Adrenal gland (tissue), 5 donors: ENCODE results near the gene RUNX1.

Experiments
- POLR2A ChIP-seq, 2 donors: fragments of 450-650 bp; IDR thresholded peaks; one replicate each; pipeline ENCODE4 v1.6.1; 2017; ENCODE audit warnings: antibody characterized with exemption in 2 of 2, mild to moderate bottlenecking in 2 of 2, moderate library complexity in 1 of 2
- TF ChIP-seq, protein P1 (sequence below), 6 experiments: fragments of 450-650 bp in 4 of 6; fragments of 200-600 bp in 2 of 6; sonication (generic) in 1 of 6; IDR thresholded peaks; 1 replicate in 5 of 6; 2 replicates in 1 of 6; pipeline versions ENCODE4 v1.5.1 to v1.8.0; 2016 to 2021; ENCODE audit warnings: antibody characterized with exemption in 6 of 6, mild to moderate bottlenecking in 2 of 6, moderate library complexity in 1 of 6
- donor health status: DM: no; HTN: no; CAD: no.

DNA sequence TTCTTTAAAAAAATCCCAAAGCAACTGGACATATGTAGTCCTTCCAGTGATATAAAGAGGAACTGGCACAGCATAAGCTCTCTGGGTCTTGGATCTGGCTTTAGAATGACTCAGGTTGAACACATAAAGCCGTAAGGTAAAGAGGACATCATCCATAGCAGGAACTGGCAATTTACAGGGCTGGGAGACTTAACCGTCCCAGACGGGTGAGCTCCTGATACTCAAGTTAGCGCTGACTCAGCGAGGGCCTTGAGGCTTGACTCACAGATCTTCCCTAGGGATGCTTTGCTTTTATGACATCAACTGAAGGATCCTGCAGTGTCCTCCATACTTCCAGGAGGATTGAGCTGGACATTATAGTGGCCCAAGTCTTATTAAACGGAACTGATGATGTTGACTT lies 226.2 kb downstream of the RUNX1 start:
- TF ChIP-seq, protein P1, sequence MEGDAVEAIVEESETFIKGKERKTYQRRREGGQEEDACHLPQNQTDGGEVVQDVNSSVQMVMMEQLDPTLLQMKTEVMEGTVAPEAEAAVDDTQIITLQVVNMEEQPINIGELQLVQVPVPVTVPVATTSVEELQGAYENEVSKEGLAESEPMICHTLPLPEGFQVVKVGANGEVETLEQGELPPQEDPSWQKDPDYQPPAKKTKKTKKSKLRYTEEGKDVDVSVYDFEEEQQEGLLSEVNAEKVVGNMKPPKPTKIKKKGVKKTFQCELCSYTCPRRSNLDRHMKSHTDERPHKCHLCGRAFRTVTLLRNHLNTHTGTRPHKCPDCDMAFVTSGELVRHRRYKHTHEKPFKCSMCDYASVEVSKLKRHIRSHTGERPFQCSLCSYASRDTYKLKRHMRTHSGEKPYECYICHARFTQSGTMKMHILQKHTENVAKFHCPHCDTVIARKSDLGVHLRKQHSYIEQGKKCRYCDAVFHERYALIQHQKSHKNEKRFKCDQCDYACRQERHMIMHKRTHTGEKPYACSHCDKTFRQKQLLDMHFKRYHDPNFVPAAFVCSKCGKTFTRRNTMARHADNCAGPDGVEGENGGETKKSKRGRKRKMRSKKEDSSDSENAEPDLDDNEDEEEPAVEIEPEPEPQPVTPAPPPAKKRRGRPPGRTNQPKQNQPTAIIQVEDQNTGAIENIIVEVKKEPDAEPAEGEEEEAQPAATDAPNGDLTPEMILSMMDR (IDR thresholded peaks at IDR 0.05) = no peak
- TF ChIP-seq POLR2A (IDR thresholded peaks at IDR 0.05) = no peak
